DND-41 (cell line): Measurements from ENCODE around the gene GOLGA8J.
A peak's percentile ranks its signal among the peaks of the same experiment; 100 is the strongest.
"Not testable (repeated sequence)": the region's sequence is repeated elsewhere in the genome, so short reads cannot be mapped to it uniquely, and the experiment has no call there.

ENCODE experiments used
- ATAC-seq: fragments of 200-7000 bp; cut with Tn5 transposase; 3 replicates; pipeline ENCODE4 v1.9.1; 2021; ENCODE audit warnings: low read depth; ENCODE audit not compliant: insufficient read depth
- DNase-seq: peaks from one replicate; pipeline ENCODE4 v3.0.0-alpha.2; 2020
- H2AFZ ChIP-seq: 2 replicates; pipeline ENCODE4 v1.6.0; 2012; ENCODE audit warnings: low read depth, low read length
- H3K27ac ChIP-seq: 2 replicates; pipeline ENCODE4 v1.5.1; 2012; ENCODE audit warnings: low read length, inconsistent platforms
- H3K27me3 ChIP-seq: fragments of 200-600 bp; sonication (generic); 2 replicates; pipeline ENCODE4 v1.6.0; 2012; ENCODE audit warnings: low read length, mild to moderate bottlenecking, inconsistent platforms; ENCODE audit not compliant: insufficient read depth, poor library complexity
- H3K36me3 ChIP-seq: 2 replicates; pipeline ENCODE4 v1.5.1; 2012; ENCODE audit warnings: low read length, inconsistent platforms; ENCODE audit not compliant: insufficient read depth
- H3K4me1 ChIP-seq: 2 replicates; pipeline ENCODE4 v1.5.1; 2012; ENCODE audit warnings: mild to moderate bottlenecking, low read length; ENCODE audit not compliant: insufficient read depth
- H3K4me2 ChIP-seq: 2 replicates; pipeline ENCODE4 v1.6.0; 2012; ENCODE audit warnings: mild to moderate bottlenecking, moderate library complexity, low read length, inconsistent platforms; ENCODE audit not compliant: insufficient read depth
- H3K4me3 ChIP-seq, 2 experiments: fragments of 200-600 bp in 1 of 2; shearing (Covaris generic) in 1 of 2; 2 replicates each; pipeline ENCODE4 v1.5.1; 2012 to 2016; ENCODE audit warnings: inconsistent platforms in 2 of 2, low read length in 2 of 2, mild to moderate bottlenecking in 2 of 2, low read depth in 1 of 2, moderate library complexity in 1 of 2
- H3K79me2 ChIP-seq: 2 replicates; pipeline ENCODE4 v1.6.0; 2012; ENCODE audit warnings: low read length, inconsistent platforms; ENCODE audit not compliant: insufficient read depth
- H3K9ac ChIP-seq: 2 replicates; pipeline ENCODE4 v1.6.0; 2012; ENCODE audit warnings: low read depth, mild to moderate bottlenecking, inconsistent platforms, low read length, moderate library complexity
- H3K9me3 ChIP-seq: 2 replicates; pipeline ENCODE4 v1.5.1; 2012; ENCODE audit warnings: low read length, moderate library complexity, mild to moderate bottlenecking, inconsistent platforms; ENCODE audit not compliant: insufficient read depth, severe bottlenecking
- H4K20me1 ChIP-seq: 2 replicates; pipeline ENCODE4 v1.6.0; 2012; ENCODE audit warnings: low read length; ENCODE audit not compliant: insufficient read depth

The GOLGA8J gene

GRCh38 chr15:30103941-30104507 is 21.3 kb downstream of the GOLGA8J start:
- H3K9me3 ChIP-seq, DNase-seq, H3K79me2 ChIP-seq, H3K4me2 ChIP-seq, H3K4me1 ChIP-seq, H3K27me3 ChIP-seq, H3K4me3 ChIP-seq, H3K27ac ChIP-seq, H3K9ac ChIP-seq, H4K20me1 ChIP-seq, H2AFZ ChIP-seq, H3K36me3 ChIP-seq: not testable (repeated sequence)
- peak; percentile 56 for ATAC-seq

- not testable (repeated sequence) for H3K79me2 ChIP-seq, H3K4me2 ChIP-seq, H3K36me3 ChIP-seq, H4K20me1 ChIP-seq, H3K27ac ChIP-seq, H3K4me3 ChIP-seq, H3K9ac ChIP-seq, H3K9me3 ChIP-seq, H3K4me1 ChIP-seq, DNase-seq, H3K27me3 ChIP-seq, H2AFZ ChIP-seq, ATAC-seq
These were observed 27.8 kb downstream of the GOLGA8J start for GRCh38 chr15:30110591-30110990.

GRCh38 chr15:30130066-30130465 is 47.3 kb downstream of the GOLGA8J start:
- H3K9me3 ChIP-seq, H3K79me2 ChIP-seq, H2AFZ ChIP-seq, H3K4me1 ChIP-seq, H3K9ac ChIP-seq, ATAC-seq, H3K4me3 ChIP-seq, H3K27me3 ChIP-seq, H4K20me1 ChIP-seq, H3K4me2 ChIP-seq, H3K36me3 ChIP-seq, H3K27ac ChIP-seq: not testable (repeated sequence)
- peak; percentile 2 for DNase-seq

- H3K9me3 ChIP-seq, ATAC-seq: not testable (repeated sequence)
These were observed 52.0 kb downstream of the GOLGA8J start, which contains the start of gene GOLGA8T for GRCh38 chr15:30134751-30135150. Gene GOLGA8T, plus strand, starts transcription at chr15:30135051. Its CDS starts 98 bp downstream, at chr15:30135149.

More at GRCh38 chr15:30134751-30135150, 52.0 kb downstream of the GOLGA8J start, which contains the start of gene GOLGA8T:
- H3K4me2 ChIP-seq, H3K9ac ChIP-seq, H2AFZ ChIP-seq, H3K4me1 ChIP-seq, DNase-seq, H3K79me2 ChIP-seq, H4K20me1 ChIP-seq, H3K4me3 ChIP-seq, H3K36me3 ChIP-seq, H3K27me3 ChIP-seq, H3K27ac ChIP-seq: not testable (repeated sequence)
